ENCODE measurements around the gene LPCAT1.

The LPCAT1 gene

GRCh38 chr5:1446602-1447343 lies 77.0 kb downstream of the LPCAT1 start:
- TF ChIP-seq ZNF70 (CRISPR knock-in tag; IDR thresholded peaks at IDR 0.05) (no peak), POU6F1 (CRISPR knock-in tag; IDR thresholded peaks at IDR 0.05; ENCODE audit: borderline replicate concordance, low read depth) (no peak), TOX (CRISPR knock-in tag; IDR thresholded peaks at IDR 0.05; ENCODE audit: borderline replicate concordance) (no peak), ZFP30 (CRISPR knock-in tag; IDR thresholded peaks at IDR 0.05) (no peak), ZFP3 (CRISPR knock-in tag; IDR thresholded peaks at IDR 0.05) (no peak), TCF4 (CRISPR knock-in tag; IDR thresholded peaks at IDR 0.05; ENCODE audit: borderline replicate concordance) (no peak), BACH2 (CRISPR knock-in tag; IDR thresholded peaks at IDR 0.05; ENCODE audit: borderline replicate concordance) (no peak), ISL1 (CRISPR knock-in tag; IDR thresholded peaks at IDR 0.05) (no peak), PATZ1 (CRISPR knock-in tag; IDR thresholded peaks at IDR 0.05; ENCODE audit: borderline replicate concordance) (no peak), GLIS3 (CRISPR knock-in tag; IDR thresholded peaks at IDR 0.05) (no peak), RARB (CRISPR knock-in tag; IDR thresholded peaks at IDR 0.05) (no peak), PPARA (CRISPR knock-in tag; IDR thresholded peaks at IDR 0.05; ENCODE audit: borderline replicate concordance) (no peak), ARNTL (CRISPR knock-in tag; IDR thresholded peaks at IDR 0.05; ENCODE audit: borderline replicate concordance, low read depth) (no peak), OSR1 (CRISPR knock-in tag; IDR thresholded peaks at IDR 0.05) (no peak), ZNF565 (CRISPR knock-in tag; conservative IDR thresholded peaks at IDR 0.05; ENCODE audit: low read depth) (no peak), CREB5 (CRISPR knock-in tag; IDR thresholded peaks at IDR 0.05; ENCODE audit: low read depth) (no peak), ZC3H10 (CRISPR knock-in tag; IDR thresholded peaks at IDR 0.05) (no peak), ESRRG (CRISPR knock-in tag; IDR thresholded peaks at IDR 0.05) (no peak)
- TF ChIP-seq, protein P1, sequence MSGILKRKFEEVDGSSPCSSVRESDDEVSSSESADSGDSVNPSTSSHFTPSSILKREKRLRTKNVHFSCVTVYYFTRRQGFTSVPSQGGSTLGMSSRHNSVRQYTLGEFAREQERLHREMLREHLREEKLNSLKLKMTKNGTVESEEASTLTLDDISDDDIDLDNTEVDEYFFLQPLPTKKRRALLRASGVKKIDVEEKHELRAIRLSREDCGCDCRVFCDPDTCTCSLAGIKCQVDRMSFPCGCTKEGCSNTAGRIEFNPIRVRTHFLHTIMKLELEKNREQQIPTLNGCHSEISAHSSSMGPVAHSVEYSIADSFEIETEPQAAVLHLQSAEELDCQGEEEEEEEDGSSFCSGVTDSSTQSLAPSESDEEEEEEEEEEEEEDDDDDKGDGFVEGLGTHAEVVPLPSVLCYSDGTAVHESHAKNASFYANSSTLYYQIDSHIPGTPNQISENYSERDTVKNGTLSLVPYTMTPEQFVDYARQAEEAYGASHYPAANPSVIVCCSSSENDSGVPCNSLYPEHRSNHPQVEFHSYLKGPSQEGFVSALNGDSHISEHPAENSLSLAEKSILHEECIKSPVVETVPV (CRISPR knock-in tag; IDR thresholded peaks at IDR 0.05), result no peak
- no peak for ATAC-seq

GRCh38 chr5:1445689-1446601 lies 77.8 kb downstream of the LPCAT1 start:
- ATAC-seq, result peak; percentile 29
- TF ChIP-seq, protein P1 (CRISPR knock-in tag; IDR thresholded peaks at IDR 0.05), result no peak
- TF ChIP-seq ZFP30 (CRISPR knock-in tag; IDR thresholded peaks at IDR 0.05) (no peak), TOX (CRISPR knock-in tag; IDR thresholded peaks at IDR 0.05; ENCODE audit: borderline replicate concordance) (no peak), POU6F1 (CRISPR knock-in tag; IDR thresholded peaks at IDR 0.05; ENCODE audit: borderline replicate concordance, low read depth) (no peak), ZFP3 (CRISPR knock-in tag; IDR thresholded peaks at IDR 0.05) (no peak), SNAI2 (CRISPR knock-in tag; IDR thresholded peaks at IDR 0.05) (no peak), ESRRG (CRISPR knock-in tag; IDR thresholded peaks at IDR 0.05) (no peak), TCF4 (CRISPR knock-in tag; IDR thresholded peaks at IDR 0.05; ENCODE audit: borderline replicate concordance) (no peak), CREB5 (CRISPR knock-in tag; IDR thresholded peaks at IDR 0.05; ENCODE audit: low read depth) (no peak), OSR1 (CRISPR knock-in tag; IDR thresholded peaks at IDR 0.05) (no peak), PPARA (CRISPR knock-in tag; IDR thresholded peaks at IDR 0.05; ENCODE audit: borderline replicate concordance) (no peak), ZC3H10 (CRISPR knock-in tag; IDR thresholded peaks at IDR 0.05) (no peak)
- TF ChIP-seq, protein P2, sequence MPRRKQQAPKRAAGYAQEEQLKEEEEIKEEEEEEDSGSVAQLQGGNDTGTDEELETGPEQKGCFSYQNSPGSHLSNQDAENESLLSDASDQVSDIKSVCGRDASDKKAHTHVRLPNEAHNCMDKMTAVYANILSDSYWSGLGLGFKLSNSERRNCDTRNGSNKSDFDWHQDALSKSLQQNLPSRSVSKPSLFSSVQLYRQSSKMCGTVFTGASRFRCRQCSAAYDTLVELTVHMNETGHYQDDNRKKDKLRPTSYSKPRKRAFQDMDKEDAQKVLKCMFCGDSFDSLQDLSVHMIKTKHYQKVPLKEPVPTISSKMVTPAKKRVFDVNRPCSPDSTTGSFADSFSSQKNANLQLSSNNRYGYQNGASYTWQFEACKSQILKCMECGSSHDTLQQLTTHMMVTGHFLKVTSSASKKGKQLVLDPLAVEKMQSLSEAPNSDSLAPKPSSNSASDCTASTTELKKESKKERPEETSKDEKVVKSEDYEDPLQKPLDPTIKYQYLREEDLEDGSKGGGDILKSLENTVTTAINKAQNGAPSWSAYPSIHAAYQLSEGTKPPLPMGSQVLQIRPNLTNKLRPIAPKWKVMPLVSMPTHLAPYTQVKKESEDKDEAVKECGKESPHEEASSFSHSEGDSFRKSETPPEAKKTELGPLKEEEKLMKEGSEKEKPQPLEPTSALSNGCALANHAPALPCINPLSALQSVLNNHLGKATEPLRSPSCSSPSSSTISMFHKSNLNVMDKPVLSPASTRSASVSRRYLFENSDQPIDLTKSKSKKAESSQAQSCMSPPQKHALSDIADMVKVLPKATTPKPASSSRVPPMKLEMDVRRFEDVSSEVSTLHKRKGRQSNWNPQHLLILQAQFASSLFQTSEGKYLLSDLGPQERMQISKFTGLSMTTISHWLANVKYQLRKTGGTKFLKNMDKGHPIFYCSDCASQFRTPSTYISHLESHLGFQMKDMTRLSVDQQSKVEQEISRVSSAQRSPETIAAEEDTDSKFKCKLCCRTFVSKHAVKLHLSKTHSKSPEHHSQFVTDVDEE (CRISPR knock-in tag; IDR thresholded peaks at IDR 0.05), result no peak
